ENCODE data around the gene EPB41L1.

DNA sequence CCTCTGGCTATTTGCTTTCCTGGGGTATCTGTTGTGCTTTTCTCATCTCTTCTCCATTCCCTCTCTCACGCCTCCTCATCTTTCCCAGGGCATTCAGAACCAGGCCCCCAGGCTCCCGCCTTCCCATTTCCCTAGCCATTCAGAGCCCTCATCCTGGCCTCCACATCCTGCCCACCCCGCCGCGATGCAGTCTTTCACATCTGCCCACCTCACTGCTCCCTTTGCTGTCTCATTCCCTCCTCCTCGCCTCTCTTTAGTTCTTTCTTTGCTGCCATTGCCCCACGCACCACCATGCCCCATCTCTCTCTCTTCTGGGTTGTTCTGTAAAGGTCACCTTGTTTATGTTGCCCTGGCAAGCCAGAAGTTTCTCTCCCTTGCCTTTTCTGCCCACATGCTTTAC, 71.1 kb downstream of the EPB41L1 start:
- TF ChIP-seq, protein P1, sequence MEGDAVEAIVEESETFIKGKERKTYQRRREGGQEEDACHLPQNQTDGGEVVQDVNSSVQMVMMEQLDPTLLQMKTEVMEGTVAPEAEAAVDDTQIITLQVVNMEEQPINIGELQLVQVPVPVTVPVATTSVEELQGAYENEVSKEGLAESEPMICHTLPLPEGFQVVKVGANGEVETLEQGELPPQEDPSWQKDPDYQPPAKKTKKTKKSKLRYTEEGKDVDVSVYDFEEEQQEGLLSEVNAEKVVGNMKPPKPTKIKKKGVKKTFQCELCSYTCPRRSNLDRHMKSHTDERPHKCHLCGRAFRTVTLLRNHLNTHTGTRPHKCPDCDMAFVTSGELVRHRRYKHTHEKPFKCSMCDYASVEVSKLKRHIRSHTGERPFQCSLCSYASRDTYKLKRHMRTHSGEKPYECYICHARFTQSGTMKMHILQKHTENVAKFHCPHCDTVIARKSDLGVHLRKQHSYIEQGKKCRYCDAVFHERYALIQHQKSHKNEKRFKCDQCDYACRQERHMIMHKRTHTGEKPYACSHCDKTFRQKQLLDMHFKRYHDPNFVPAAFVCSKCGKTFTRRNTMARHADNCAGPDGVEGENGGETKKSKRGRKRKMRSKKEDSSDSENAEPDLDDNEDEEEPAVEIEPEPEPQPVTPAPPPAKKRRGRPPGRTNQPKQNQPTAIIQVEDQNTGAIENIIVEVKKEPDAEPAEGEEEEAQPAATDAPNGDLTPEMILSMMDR (IDR thresholded peaks at IDR 0.05): no peak
- no peak for TF ChIP-seq EZH2 (IDR thresholded peaks at IDR 0.05)
